Right forelimb (tissue), 1 donor: ENCODE results near the gene PSMC4.

Experiments used
- DNase-seq: peaks from one replicate; pipeline ENCODE4 v3.0.0-alpha.2; 2018

Gene PSMC4

GRCh38 chr19:39970675-39971379 is at the start of gene PSMC4:
PSMC4 (plus strand) TSS chr19:39971165; CDS start chr19:39971203, 38 bp downstream.
- DNase-seq, result peak; percentile 98

- DNase-seq, result no peak
These were observed 47.1 kb upstream of the PSMC4 start for GRCh38 chr19:39923862-39924261.

GRCh38 chr19:39924389-39924788 is 46.6 kb upstream of the PSMC4 start:
- DNase-seq, result no peak

- DNase-seq, result no peak
These were observed 46.0 kb upstream of the PSMC4 start for GRCh38 chr19:39924952-39925351.

GRCh38 chr19:39926170-39926760 is 44.7 kb upstream of the PSMC4 start:
- DNase-seq, result no peak

- no peak for DNase-seq
These were observed 43.9 kb upstream of the PSMC4 start for GRCh38 chr19:39927076-39927475.

- no peak for DNase-seq
These were observed 43.2 kb upstream of the PSMC4 start for GRCh38 chr19:39927524-39928356.

DNA sequence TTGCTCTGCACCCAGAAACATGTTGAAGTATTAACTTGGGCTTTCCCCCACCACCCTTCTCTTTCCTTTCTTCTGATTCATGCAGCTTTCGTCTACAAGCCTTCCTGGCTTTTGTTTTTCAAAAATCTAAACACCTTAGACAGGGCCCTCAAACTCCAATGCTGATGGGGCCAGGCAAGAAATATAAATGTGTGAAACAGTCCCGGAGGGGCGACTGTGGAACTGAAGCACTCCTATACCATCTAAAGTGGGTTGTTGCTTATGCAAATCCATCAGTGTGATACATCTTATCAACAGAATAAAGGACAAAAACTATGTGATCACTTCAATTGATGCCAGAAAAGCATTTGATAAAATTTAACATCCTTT is 42.6 kb upstream of the PSMC4 start:
- DNase-seq, result no peak

DNA sequence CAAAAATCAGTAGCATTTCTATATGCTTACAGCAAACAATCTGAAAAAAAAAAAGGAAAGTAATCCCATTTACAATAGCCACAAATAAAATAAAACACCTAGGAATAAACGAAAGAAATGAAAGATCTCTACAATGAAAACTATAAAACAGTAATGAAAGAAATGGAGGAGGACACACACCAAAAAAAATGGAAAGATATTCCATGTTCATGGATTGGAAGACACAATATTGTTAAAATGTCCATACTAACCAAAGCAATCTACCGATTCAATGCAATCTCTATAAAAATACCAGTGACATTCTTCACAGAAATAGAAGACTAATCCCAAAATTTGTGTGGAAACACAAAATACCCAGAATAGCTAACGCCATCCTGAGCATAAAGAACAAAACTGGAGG is 41.2 kb upstream of the PSMC4 start:
- no peak for DNase-seq

DNA sequence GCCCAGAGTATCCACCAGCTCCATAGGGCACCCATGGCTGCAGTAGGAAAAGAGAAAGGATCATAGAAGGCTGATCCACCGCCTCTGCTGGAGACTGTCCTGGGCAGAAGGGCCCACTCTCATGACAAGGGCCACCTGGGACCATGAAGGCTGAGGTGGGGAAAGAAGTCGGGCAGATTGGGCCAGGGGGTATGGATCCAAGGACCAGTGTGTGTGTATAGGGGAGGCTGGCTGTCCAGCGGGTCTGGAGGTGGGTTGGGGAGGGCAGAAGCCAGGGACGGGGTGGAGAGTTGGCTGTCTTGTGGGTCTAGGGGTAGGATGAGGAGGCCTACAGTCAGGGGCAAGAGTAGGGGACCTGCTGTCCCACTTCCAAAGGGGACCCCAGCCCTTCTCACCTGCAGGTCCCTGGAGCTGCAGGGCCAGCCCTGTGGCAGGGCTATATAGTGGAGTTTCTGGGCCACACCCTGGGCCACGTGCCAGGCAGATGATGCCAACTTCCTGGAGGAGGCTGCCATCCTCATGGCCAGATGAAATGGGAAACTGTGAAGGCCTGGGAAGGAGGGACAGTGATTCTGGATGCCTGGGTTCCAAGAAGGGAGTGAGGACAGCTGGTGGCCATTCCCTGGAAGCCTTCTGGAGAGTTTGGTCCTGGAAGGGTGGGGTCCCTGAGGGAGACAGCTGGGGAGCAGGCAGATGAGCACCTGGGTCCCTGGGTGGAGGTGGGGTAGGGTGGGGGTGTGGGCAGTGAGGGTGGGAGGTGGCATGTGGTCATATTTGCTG is 36.2 kb upstream of the PSMC4 start, which contains the start of gene FCGBP:
FCGBP (minus strand) TSS at position 51 of the 780 bp plus-strand sequence.
- no peak for DNase-seq

- no peak for DNase-seq
These were observed 35.7 kb upstream of the PSMC4 start for GRCh38 chr19:39935364-39935661.

GRCh38 chr19:39936020-39936419 is 34.9 kb upstream of the PSMC4 start:
- DNase-seq, result no peak

DNA sequence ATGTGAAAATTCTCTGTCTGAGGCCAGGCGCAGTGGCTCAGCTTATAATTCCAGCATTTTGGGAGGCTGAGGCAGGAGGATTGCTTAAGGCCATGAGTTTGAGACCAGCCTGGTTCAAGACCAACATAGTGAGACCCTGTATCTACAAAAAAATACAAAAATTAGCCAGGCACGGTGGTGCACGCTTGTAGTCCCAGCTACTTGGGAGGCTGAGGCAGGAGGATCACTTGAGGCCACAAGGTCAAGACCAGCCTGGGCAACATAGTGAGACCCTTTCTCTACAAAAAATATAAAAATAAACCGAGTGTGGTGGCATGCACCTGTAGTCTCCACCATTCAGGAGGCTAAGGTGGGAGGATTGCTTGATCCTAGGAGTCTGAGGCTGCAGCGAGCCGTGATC is 34.3 kb upstream of the PSMC4 start:
- no peak for DNase-seq

- no peak for DNase-seq
These were observed 33.8 kb upstream of the PSMC4 start for GRCh38 chr19:39937094-39937720.

DNA sequence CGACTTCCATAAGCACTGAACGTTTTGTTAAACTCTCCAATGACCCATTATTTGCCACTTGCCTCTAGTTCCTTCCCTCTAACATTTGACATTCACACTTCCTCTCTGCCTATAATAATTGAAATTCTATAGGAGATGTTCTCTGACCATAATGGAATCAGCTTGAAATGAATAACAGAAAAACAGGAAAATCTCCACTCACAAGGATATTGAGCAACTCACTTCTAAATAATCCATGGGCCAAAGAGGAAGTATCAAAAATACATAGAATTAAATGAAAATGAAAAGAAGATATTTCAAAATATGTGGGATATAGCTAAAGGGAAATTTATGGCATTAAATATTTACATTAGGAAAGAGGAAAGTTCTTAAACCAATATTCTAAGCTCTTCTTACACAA is 33.2 kb upstream of the PSMC4 start:
- DNase-seq, result no peak

GRCh38 chr19:39939556-39939955 is 31.4 kb upstream of the PSMC4 start:
- DNase-seq, result no peak

GRCh38 chr19:39940221-39940833 is 30.6 kb upstream of the PSMC4 start:
- no peak for DNase-seq

DNA sequence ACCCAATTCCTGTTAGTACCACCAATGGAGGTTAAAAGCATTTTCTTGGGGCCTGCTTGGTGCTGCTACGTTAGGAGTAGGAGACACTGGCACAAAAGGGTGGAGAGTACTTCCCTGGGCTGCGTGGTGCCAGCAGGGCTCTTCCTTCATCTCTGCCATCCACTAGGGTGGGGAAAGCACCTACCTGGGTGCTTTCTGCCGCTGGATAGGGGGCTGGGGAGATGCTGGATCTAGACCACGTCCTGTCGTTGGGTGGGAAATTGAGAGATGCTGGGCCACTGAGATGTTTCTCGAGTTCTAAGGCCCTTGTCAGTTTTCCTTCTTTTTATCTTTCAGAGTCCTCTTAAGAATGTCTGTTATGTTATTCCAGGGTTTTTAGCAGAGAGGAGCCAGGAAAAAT is 29.8 kb upstream of the PSMC4 start:
- no peak for DNase-seq

GRCh38 chr19:39941615-39942365 is 29.2 kb upstream of the PSMC4 start:
- DNase-seq, result no peak

DNA sequence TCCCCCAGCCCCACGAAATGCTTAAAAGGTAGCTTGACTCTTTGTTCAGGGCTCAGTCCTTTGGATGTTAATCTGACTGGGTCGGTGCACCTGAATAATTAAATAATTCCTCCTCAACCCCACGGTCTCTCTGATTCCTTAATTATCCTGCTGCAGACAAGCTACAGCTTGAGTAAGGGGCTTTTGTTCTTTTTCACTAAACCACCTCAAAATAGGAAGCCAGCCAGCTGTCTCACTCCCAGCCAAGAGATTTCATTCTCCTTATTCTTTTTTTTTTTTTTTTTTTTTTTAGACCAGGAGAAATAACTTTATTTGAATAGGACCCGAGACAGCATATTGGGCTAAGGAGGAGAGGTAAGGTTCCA is 28.6 kb upstream of the PSMC4 start:
- DNase-seq, result no peak

GRCh38 chr19:39943586-39943985 is 27.4 kb upstream of the PSMC4 start:
- DNase-seq, result no peak

DNA sequence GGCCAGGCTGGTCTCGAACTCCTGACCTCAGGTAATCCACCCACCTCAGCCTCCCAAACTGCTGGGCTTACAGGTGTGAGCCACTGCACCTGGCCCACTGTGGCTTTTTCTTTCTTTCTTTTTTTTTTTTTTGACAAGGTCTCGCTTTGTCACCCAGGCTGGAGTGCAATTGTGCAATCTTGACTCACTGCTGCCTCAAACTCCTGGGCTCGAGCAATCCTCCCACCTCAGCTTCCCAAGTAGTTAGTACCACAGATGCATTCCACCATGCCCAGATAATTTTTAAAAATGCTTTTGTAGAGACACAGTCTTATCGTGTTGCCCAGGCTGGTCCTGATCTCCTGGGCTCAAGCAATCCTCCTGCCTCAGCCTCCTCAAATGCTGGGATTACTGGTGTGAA is 24.4 kb upstream of the PSMC4 start:
- no peak for DNase-seq
